Astrocyte (in vitro differentiated cells and primary cell): ENCODE measurements around the gene ARCN1. TPM values are rescaled to one million over a fixed set of nuclear protein-coding genes. Genes with fewer than 3 reads are reported as not detected.

Experiments used
- DNase-seq: peaks from one replicate; pipeline ENCODE4 v3.0.0-alpha.2; 2010; ENCODE audit warnings: low read depth
- FAIRE-seq: peaks from 2 replicates; lab custom pipeline; 2011; peaks lifted over from hg19 to GRCh38; lab: Jason Lieb, UNC
- H2AFZ ChIP-seq: 2 replicates; pipeline ENCODE4 v1.6.0; 2012; ENCODE audit warnings: low read depth, low read length, inconsistent platforms
- H3K27ac ChIP-seq: 2 replicates; pipeline ENCODE4 v1.5.1; 2011; ENCODE audit warnings: low read depth, low read length, inconsistent platforms
- H3K27me3 ChIP-seq: 2 replicates; pipeline ENCODE4 v1.6.0; 2011; ENCODE audit warnings: low read length, inconsistent platforms; ENCODE audit not compliant: insufficient read depth
- H3K36me3 ChIP-seq: 2 replicates; pipeline ENCODE4 v1.5.1; 2011; ENCODE audit warnings: low read length, inconsistent platforms; ENCODE audit not compliant: insufficient read depth
- H3K4me1 ChIP-seq: 2 replicates; pipeline ENCODE4 v1.5.1; 2011; ENCODE audit warnings: low read length, inconsistent platforms; ENCODE audit not compliant: insufficient read depth
- H3K4me2 ChIP-seq: 2 replicates; pipeline ENCODE4 v1.6.0; 2012; ENCODE audit warnings: low read length, inconsistent platforms
- H3K4me3 ChIP-seq: 2 replicates; pipeline ENCODE4 v1.5.1; 2011; ENCODE audit warnings: low read depth, mild to moderate bottlenecking, low read length, inconsistent platforms; ENCODE audit not compliant: insufficient read depth
- H3K79me2 ChIP-seq: 2 replicates; pipeline ENCODE4 v1.6.0; 2012; ENCODE audit warnings: mild to moderate bottlenecking, low read length, inconsistent platforms; ENCODE audit not compliant: insufficient read depth
- H3K9ac ChIP-seq: 2 replicates; pipeline ENCODE4 v1.6.0; 2012; ENCODE audit warnings: mild to moderate bottlenecking, low read length, inconsistent platforms
- H3K9me3 ChIP-seq: 2 replicates; pipeline ENCODE4 v1.5.1; 2012; ENCODE audit warnings: low read depth, mild to moderate bottlenecking, low read length, inconsistent platforms; ENCODE audit not compliant: insufficient read depth
- H4K20me1 ChIP-seq: 2 replicates; pipeline ENCODE4 v1.6.0; 2012; ENCODE audit warnings: low read length, inconsistent platforms; ENCODE audit not compliant: insufficient read depth
- H3K27ac Mint-ChIP-seq: one replicate; pipeline ENCODE4 v1.8.0; 2021; ENCODE audit warnings: mild to moderate bottlenecking, mixed read lengths; ENCODE audit not compliant: unreplicated experiment
- H3K27me3 Mint-ChIP-seq: one replicate; pipeline ENCODE4 v1.8.0; 2021; ENCODE audit warnings: low read depth, mixed read lengths; ENCODE audit not compliant: unreplicated experiment
- H3K36me3 Mint-ChIP-seq: one replicate; pipeline ENCODE4 v1.8.0; 2021; ENCODE audit warnings: low read depth, mixed read lengths; ENCODE audit not compliant: unreplicated experiment
- H3K4me1 Mint-ChIP-seq: one replicate; pipeline ENCODE4 v1.8.0; 2021; ENCODE audit warnings: low read depth, mixed read lengths; ENCODE audit not compliant: unreplicated experiment
- H3K4me3 Mint-ChIP-seq: one replicate; pipeline ENCODE4 v1.8.0; 2021; ENCODE audit warnings: mild to moderate bottlenecking, moderate library complexity, mixed read lengths; ENCODE audit not compliant: unreplicated experiment
- H3K9me3 Mint-ChIP-seq: one replicate; pipeline ENCODE4 v1.8.0; 2021; ENCODE audit warnings: mild to moderate bottlenecking, mixed read lengths; ENCODE audit not compliant: unreplicated experiment
- CTCF ChIP-seq: IDR thresholded peaks from 2 replicates; pipeline ENCODE4 v1.5.1; 2011; ENCODE audit warnings: low read depth, mild to moderate bottlenecking, inconsistent platforms, low read length, moderate library complexity; ENCODE audit not compliant: insufficient read depth
- EZH2 ChIP-seq: IDR thresholded peaks from 2 replicates; pipeline ENCODE4 v1.6.1; 2012; ENCODE audit warnings: mild to moderate bottlenecking, low read length, inconsistent platforms; ENCODE audit not compliant: insufficient read depth
- total RNA-seq: library from RNA; stranded (reverse); gene quantifications from 2 replicates; pipeline ENCODE4 v1.2.1, GENCODE V29; 2021

Gene ARCN1
- total RNA-seq, 1 donor from 2014 or later: 255 TPM

DNA sequence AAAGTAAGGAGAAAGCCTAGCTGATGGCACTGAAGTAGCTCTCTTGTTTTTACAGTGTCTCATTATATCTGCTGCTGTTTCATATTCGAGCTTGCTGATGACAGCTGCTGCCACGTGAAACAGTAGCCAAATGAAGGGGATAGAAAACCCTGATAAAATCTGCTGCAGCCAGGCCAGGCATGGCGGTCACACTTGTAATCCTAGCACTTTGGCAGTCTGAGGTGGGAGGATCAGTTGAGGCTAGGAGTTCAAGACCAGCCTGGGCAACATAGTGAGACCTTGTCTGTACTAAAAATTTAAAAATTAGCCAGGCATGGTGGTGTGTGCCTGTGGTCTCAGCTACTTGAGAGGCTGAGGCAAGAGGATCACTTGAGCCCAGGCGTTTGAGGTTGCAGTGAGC lies 19.9 kb upstream of the ARCN1 start:
- FAIRE-seq (no peak), DNase-seq (no peak)
- Histone ChIP-seq H3K79me2 (no peaks in the 10 kb centered on the region), H3K4me2 (no peak overlapping the region), H2AFZ (no peak overlapping the region), H3K9me3 (no peaks in the 10 kb centered on the region), H3K9ac (no peak overlapping the region), H3K4me3 (no peak overlapping the region), H3K4me1 (no peaks in the 10 kb centered on the region), H4K20me1 (no peaks in the 10 kb centered on the region), H3K27me3 (no peaks in the 10 kb centered on the region), H3K36me3 (peaks cover 11% of the 10 kb centered on the region), H3K27ac (no peak overlapping the region)
- Mint-ChIP-seq H3K36me3 (peaks cover 21% of the 10 kb centered on the region), H3K4me3 (no peak overlapping the region), H3K27ac (no peak overlapping the region), H3K9me3 (no peaks in the 10 kb centered on the region), H3K4me1 (no peaks in the 10 kb centered on the region), H3K27me3 (no peaks in the 10 kb centered on the region)
- no peak for TF ChIP-seq CTCF
- no peak for TF ChIP-seq EZH2

DNA sequence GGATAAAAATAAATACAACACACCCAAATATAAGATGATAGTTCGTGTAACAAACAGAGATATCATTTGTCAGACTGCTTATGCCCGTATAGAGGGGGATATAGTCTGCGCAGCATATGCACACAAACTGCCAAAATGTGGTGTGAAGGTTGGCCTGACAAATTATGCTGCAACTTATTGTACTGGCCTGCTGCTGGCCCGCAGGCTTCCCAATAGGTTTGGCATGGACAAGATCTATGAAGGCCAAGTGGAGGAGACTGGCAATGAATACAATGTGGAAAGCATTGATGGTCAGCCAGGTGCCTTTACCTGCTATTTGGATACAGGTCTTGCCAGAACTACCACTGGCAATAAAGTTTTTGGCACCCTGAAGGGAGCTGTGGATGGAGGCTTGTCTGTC lies 11.4 kb upstream of the ARCN1 start:
- H3K4me3 ChIP-seq: no peak overlapping the region
- peaks cover 7% of the 10 kb centered on the region for H3K36me3 ChIP-seq
- no peak overlapping the region for H3K27ac ChIP-seq
- H3K9me3 Mint-ChIP-seq: no peaks in the 10 kb centered on the region
- DNase-seq (no peak), FAIRE-seq (no peak)
- H4K20me1 ChIP-seq: no peaks in the 10 kb centered on the region
- H3K27ac Mint-ChIP-seq: no peak overlapping the region
- no peak overlapping the region for H2AFZ ChIP-seq
- peaks cover 4% of the 10 kb centered on the region for H3K4me1 Mint-ChIP-seq
- H3K27me3 Mint-ChIP-seq: no peaks in the 10 kb centered on the region
- TF ChIP-seq CTCF (no peak), EZH2 (no peak)
- no peaks in the 10 kb centered on the region for H3K27me3 ChIP-seq
- no peaks in the 10 kb centered on the region for H3K79me2 ChIP-seq
- no peaks in the 10 kb centered on the region for H3K4me1 ChIP-seq
- H3K9ac ChIP-seq: no peak overlapping the region
- no peak overlapping the region for H3K4me3 Mint-ChIP-seq
- H3K36me3 Mint-ChIP-seq: peaks cover 5% of the 10 kb centered on the region
- no peaks in the 10 kb centered on the region for H3K9me3 ChIP-seq
- no peak overlapping the region for H3K4me2 ChIP-seq

- Mint-ChIP-seq H3K4me1 (peaks cover 4% of the 10 kb centered on the region), H3K27ac (peak overlapping the region; percentile 41), H3K9me3 (no peaks in the 10 kb centered on the region), H3K4me3 (peak overlapping the region; percentile 79), H3K27me3 (no peaks in the 10 kb centered on the region), H3K36me3 (peaks cover 2% of the 10 kb centered on the region)
- H3K4me1 ChIP-seq: no peaks in the 10 kb centered on the region
- TF ChIP-seq CTCF (no peak), EZH2 (no peak)
- peak overlapping the region; percentile 97 for H3K4me2 ChIP-seq
- no peaks in the 10 kb centered on the region for H3K27me3 ChIP-seq
- H3K9me3 ChIP-seq: no peaks in the 10 kb centered on the region
- no peaks in the 10 kb centered on the region for H4K20me1 ChIP-seq
- DNase-seq (peak; percentile 9), FAIRE-seq (no peak)
- peak overlapping the region; percentile 42 for H2AFZ ChIP-seq
- H3K9ac ChIP-seq: peak overlapping the region; percentile 94
- H3K4me3 ChIP-seq: peak overlapping the region; percentile 48
- no peaks in the 10 kb centered on the region for H3K79me2 ChIP-seq
- H3K36me3 ChIP-seq: no peaks in the 10 kb centered on the region
- H3K27ac ChIP-seq: no peak overlapping the region
These were observed 7.2 kb upstream of the ARCN1 start for GRCh38 chr11:118565051-118565450.
